CD14-positive monocyte (primary cell): ENCODE measurements around the gene STK32C. TPM values are rescaled to one million over a fixed set of nuclear protein-coding genes. Genes with fewer than 3 reads are reported as not detected.
A peak's percentile ranks its signal among the peaks of the same experiment; 100 is the strongest.

Source experiments
- DNase-seq, 3 donors: peaks; one replicate each; pipeline ENCODE4 v3.0.0-alpha.2; 2011 to 2022
- H2AFZ ChIP-seq: 2 replicates; pipeline ENCODE4 v1.6.0; 2012; ENCODE audit warnings: mild to moderate bottlenecking, low read depth, low read length, inconsistent platforms; ENCODE audit not compliant: insufficient read depth, poor library complexity, severe bottlenecking
- H3K27ac ChIP-seq, 2 donors: 1 replicate in 1 of 2; 2 replicates in 1 of 2; pipeline ENCODE4 v1.5.1; 2012 to 2013; ENCODE audit warnings: low read length in 2 of 2, control low read depth in 1 of 2, inconsistent platforms in 1 of 2, low read depth in 1 of 2, mild to moderate bottlenecking in 1 of 2
- H3K27me3 ChIP-seq, 2 donors: one replicate each; pipeline versions ENCODE4 v1.6.0 to v1.6.1; 2011 to 2013; ENCODE audit warnings: low read length in 2 of 2; ENCODE audit not compliant: control insufficient read depth in 2 of 2, insufficient read depth in 2 of 2
- H3K36me3 ChIP-seq, 2 donors: replicated peaks in 1 of 2; 1 replicate in 1 of 2; 2 replicates in 1 of 2; pipeline versions ENCODE4 v1.5.1 to v1.6.1; 2012 to 2013; ENCODE audit warnings: low read length in 2 of 2, control low read depth in 1 of 2, inconsistent platforms in 1 of 2, mild to moderate bottlenecking in 1 of 2; ENCODE audit not compliant: insufficient read depth in 2 of 2, control insufficient read depth in 1 of 2
- H3K4me1 ChIP-seq, 2 donors: 1 replicate in 1 of 2; 2 replicates in 1 of 2; pipeline versions ENCODE4 v1.5.1 to v1.6.1; 2012 to 2013; ENCODE audit warnings: low read length in 2 of 2, control low read depth in 1 of 2, inconsistent platforms in 1 of 2, mild to moderate bottlenecking in 1 of 2, moderate library complexity in 1 of 2; ENCODE audit not compliant: insufficient read depth in 2 of 2, control insufficient read depth in 1 of 2
- H3K4me2 ChIP-seq: replicated peaks from 2 replicates; pipeline ENCODE3; 2012; ENCODE audit warnings: low read length, moderate library complexity, mild to moderate bottlenecking; ENCODE audit not compliant: poor library complexity, severe bottlenecking; ENCODE audit errors: extremely low read depth
- H3K4me3 ChIP-seq, 3 experiments: fragments of 200-600 bp in 1 of 3; sonication (generic) in 1 of 3; replicated peaks in 1 of 3; 1 replicate in 2 of 3; 2 replicates in 1 of 3; pipeline ENCODE4 v1.5.1; 2011 to 2013; ENCODE audit warnings: low read length in 3 of 3, mild to moderate bottlenecking in 3 of 3, control low read depth in 2 of 3, low read depth in 2 of 3, inconsistent platforms in 1 of 3, moderate library complexity in 1 of 3
- H3K79me2 ChIP-seq: 2 replicates; pipeline ENCODE4 v1.6.0; 2012; ENCODE audit warnings: mild to moderate bottlenecking, control low read depth, inconsistent platforms, low read length, moderate library complexity; ENCODE audit not compliant: insufficient read depth
- H3K9ac ChIP-seq: 2 replicates; pipeline ENCODE4 v1.6.0; 2017; ENCODE audit warnings: low read length, mild to moderate bottlenecking; ENCODE audit not compliant: insufficient read depth, poor library complexity, severe bottlenecking
- H3K9me3 ChIP-seq, 2 donors: replicated peaks in 1 of 2; 1 replicate in 1 of 2; 2 replicates in 1 of 2; pipeline versions ENCODE4 v1.5.1 to v1.6.1; 2012 to 2013; ENCODE audit warnings: low read length in 2 of 2, control low read depth in 1 of 2; ENCODE audit not compliant: control insufficient read depth in 1 of 2, insufficient read depth in 1 of 2
- H4K20me1 ChIP-seq: 2 replicates; pipeline ENCODE4 v1.6.0; 2012; ENCODE audit warnings: mild to moderate bottlenecking, low read length, control low read depth, moderate library complexity; ENCODE audit not compliant: insufficient read depth
- H3K27ac Mint-ChIP-seq, 7 donors: one replicate each; pipeline ENCODE4 v1.8.0; 2020; ENCODE audit warnings: mild to moderate bottlenecking in 7 of 7, mixed read lengths in 7 of 7, moderate library complexity in 6 of 7, inconsistent platforms in 2 of 7
- H3K27me3 Mint-ChIP-seq, 3 donors: one replicate each; pipeline ENCODE4 v1.8.0; 2021 to 2022; ENCODE audit warnings: low read depth in 3 of 3, mild to moderate bottlenecking in 3 of 3, mixed read lengths in 3 of 3, moderate library complexity in 3 of 3, inconsistent platforms in 1 of 3
- H3K36me3 Mint-ChIP-seq, 2 donors: one replicate each; pipeline ENCODE4 v1.8.0; 2020; ENCODE audit warnings: mixed read lengths in 2 of 2, inconsistent platforms in 1 of 2, mild to moderate bottlenecking in 1 of 2
- H3K4me1 Mint-ChIP-seq: one replicate; pipeline ENCODE4 v1.8.0; 2020; ENCODE audit warnings: mild to moderate bottlenecking, mixed read lengths
- H3K4me3 Mint-ChIP-seq, 2 donors: one replicate each; pipeline ENCODE4 v1.8.0; 2020; ENCODE audit warnings: mild to moderate bottlenecking in 2 of 2, mixed read lengths in 2 of 2, moderate library complexity in 1 of 2
- H3K9me3 Mint-ChIP-seq, 7 donors: one replicate each; pipeline ENCODE4 v1.8.0; 2020 to 2022; ENCODE audit warnings: mixed read lengths in 7 of 7, mild to moderate bottlenecking in 6 of 7, moderate library complexity in 6 of 7, inconsistent platforms in 2 of 7
- WGBS: methylation state at CpG from one replicate; pipeline ENCODE4 v1.1.5; 2013; ENCODE audit warnings: missing lambda C conversion rate; ENCODE audit not compliant: insufficient coverage; 5-methylcytosine and 5-hydroxymethylcytosine counted together
- intact Hi-C, 2 donors: fragments of 100-400 bp; cut with micrococcal nuclease; formaldehyde crosslinking; loops; one replicate each; pipeline versions ENCODE4 v1.15.0 to v1.15.1; 2023
- polyA plus RNA-seq, 3 donors: library from polyadenylated mRNA; depleted of rRNA in 1 of 3; unstranded in 2 of 3; stranded (reverse) in 1 of 3; fragments of 300-500 nt in 2 of 3; fragments of >200 nt in 1 of 3; fragmentation: Illumina TruSeq in 2 of 3; gene quantifications; 1 replicate in 2 of 3; 2 replicates in 1 of 3; pipeline ENCODE4 v1.2.3, GENCODE V29; 2012 to 2021
- TF ChIP-seq, protein P1 (sequence below): fragments of 200-600 bp; IDR thresholded peaks from one replicate; pipeline ENCODE4 v1.8.0; 2022; ENCODE audit warnings: antibody characterized with exemption, mild to moderate bottlenecking

Gene STK32C
- polyA plus RNA-seq, 3 donors: 13.6 to 22.8 (median 18.4) TPM

DNA sequence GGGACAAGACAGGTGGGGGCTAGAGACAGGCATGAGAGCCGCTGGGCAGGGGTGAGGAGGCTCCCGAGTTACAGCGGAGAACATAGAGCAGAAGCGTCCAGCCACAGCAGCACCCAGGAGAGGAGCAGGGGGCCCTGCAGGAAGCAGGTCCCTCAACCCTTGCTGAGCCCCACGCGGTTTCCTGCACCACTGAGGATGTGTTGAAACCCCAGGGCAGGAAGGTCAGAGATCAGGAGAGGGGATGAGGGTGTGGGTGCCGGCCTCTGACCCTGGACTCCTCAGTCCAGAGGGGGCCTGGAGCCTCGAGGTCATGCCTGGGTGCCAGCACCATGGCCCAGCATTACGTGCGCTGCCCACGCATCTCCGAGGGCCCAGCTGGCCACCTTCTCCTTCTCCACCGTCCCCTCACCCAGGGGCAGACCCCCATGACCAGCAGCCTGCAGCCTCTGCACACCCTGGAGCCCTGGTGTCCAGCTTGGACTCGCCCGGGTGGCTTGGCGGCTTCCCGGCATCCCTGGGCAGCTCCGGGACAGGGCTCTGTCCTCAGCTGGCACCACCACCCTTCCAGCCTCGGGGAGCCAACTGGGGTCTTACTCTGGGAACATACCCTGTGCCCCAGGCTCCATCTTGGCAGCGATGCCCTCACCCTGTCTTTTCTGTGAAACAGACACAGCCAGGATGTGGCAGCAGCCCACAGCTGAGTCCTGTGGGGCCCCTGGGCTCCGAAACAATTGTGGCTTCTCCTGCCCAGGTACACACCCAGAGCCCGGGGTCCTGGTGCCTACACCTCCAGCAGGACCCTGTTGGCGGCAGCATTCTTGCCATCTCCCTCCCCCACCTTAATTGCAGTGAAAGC lies 52.0 kb downstream of the STK32C start:
- WGBS: 57% methylated on average over 22 of the region's 23 CpGs
- H3K27me3 ChIP-seq: no peaks in the 10 kb centered on the region
- H3K79me2 ChIP-seq: no peaks in the 10 kb centered on the region
- Mint-ChIP-seq H3K36me3 (peaks cover 0 to 8% of the 10 kb centered on the region in 2 donors), H3K4me3 (peak overlapping the region; percentile 55 to 78), H3K27me3 (peaks cover 0 to 4% (median 3%) of the 10 kb centered on the region in 3 donors), H3K4me1 (peaks cover 37% of the 10 kb centered on the region), H3K27ac (peak overlapping the region in 5 of 7 donors; percentile 26 to 84 (median 49)), H3K9me3 (peaks cover 0 to 4% (median 0%) of the 10 kb centered on the region in 7 donors)
- no peak for DNase-seq
- H3K4me3 ChIP-seq: peak overlapping the region in 1 of 3 experiments; percentile 3
- H3K27ac ChIP-seq: peak overlapping the region in 1 of 2 donors; percentile 27
- H3K36me3 ChIP-seq: no peaks in the 10 kb centered on the region
- TF ChIP-seq, protein P1, sequence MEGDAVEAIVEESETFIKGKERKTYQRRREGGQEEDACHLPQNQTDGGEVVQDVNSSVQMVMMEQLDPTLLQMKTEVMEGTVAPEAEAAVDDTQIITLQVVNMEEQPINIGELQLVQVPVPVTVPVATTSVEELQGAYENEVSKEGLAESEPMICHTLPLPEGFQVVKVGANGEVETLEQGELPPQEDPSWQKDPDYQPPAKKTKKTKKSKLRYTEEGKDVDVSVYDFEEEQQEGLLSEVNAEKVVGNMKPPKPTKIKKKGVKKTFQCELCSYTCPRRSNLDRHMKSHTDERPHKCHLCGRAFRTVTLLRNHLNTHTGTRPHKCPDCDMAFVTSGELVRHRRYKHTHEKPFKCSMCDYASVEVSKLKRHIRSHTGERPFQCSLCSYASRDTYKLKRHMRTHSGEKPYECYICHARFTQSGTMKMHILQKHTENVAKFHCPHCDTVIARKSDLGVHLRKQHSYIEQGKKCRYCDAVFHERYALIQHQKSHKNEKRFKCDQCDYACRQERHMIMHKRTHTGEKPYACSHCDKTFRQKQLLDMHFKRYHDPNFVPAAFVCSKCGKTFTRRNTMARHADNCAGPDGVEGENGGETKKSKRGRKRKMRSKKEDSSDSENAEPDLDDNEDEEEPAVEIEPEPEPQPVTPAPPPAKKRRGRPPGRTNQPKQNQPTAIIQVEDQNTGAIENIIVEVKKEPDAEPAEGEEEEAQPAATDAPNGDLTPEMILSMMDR: no peak
- intact Hi-C loops: no loop called here
- H2AFZ ChIP-seq: no peak overlapping the region
- H3K9ac ChIP-seq: peak overlapping the region; percentile 38
- peaks cover 16 to 18% of the 10 kb centered on the region in 2 donors for H3K4me1 ChIP-seq
- no peaks in the 10 kb centered on the region for H3K9me3 ChIP-seq
- peak overlapping the region; percentile 53 for H3K4me2 ChIP-seq
- peaks cover 6% of the 10 kb centered on the region for H4K20me1 ChIP-seq

DNA sequence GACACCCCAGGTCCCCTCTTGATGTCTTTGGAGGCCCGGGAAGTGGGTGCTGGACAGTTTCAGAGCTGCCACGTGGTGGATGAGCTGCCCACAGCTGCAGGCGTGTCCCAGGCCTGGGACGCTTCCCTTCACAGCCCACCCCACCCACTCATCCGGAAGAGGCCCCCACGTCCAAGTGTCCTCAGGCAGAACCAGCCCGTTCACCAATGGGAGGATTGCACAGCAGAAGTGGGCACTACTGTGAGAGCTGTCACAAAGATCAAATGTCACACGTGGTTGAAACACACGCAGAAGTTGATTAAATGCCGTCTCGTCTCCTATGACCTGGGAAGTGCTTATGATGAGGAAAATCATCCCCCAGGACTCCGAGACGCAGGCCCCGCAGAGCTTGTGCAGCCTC lies 52.9 kb downstream of the STK32C start:
- Histone ChIP-seq H2AFZ (no peak overlapping the region), H3K36me3 (no peaks in the 10 kb centered on the region), H3K4me3 (peak overlapping the region in 1 of 3 experiments; percentile 3), H3K9ac (peak overlapping the region; percentile 38), H3K9me3 (no peaks in the 10 kb centered on the region), H4K20me1 (no peaks in the 10 kb centered on the region), H3K4me2 (peak overlapping the region; percentile 53), H3K4me1 (peaks cover 17 to 20% of the 10 kb centered on the region in 2 donors), H3K27me3 (no peaks in the 10 kb centered on the region), H3K79me2 (no peaks in the 10 kb centered on the region), H3K27ac (no peak overlapping the region)
- 52% methylated on average over 10 of the region's 14 CpGs for WGBS
- DNase-seq: no peak
- H3K36me3 Mint-ChIP-seq: peaks cover 0 to 8% of the 10 kb centered on the region in 2 donors
- H3K27me3 Mint-ChIP-seq: peaks cover 0 to 4% (median 2%) of the 10 kb centered on the region in 3 donors
- H3K9me3 Mint-ChIP-seq: peaks cover 0 to 4% (median 0%) of the 10 kb centered on the region in 7 donors
- peak overlapping the region in 3 of 7 donors; percentile 41 to 84 (median 51) for H3K27ac Mint-ChIP-seq
- H3K4me1 Mint-ChIP-seq: peaks cover 40% of the 10 kb centered on the region
- H3K4me3 Mint-ChIP-seq: no peak overlapping the region
- intact Hi-C loops: no loop called here
- TF ChIP-seq, protein P1: no peak
